ENCODE results near the gene FAM3C. TPM values are rescaled to one million over a fixed set of nuclear protein-coding genes. Genes with fewer than 3 reads are reported as not detected.
A peak's percentile ranks its signal among the peaks of the same experiment; 100 is the strongest.

Gene FAM3C
- total RNA-seq, 1 donor from 2014 or later, result 42.0 TPM

GRCh38 chr7:121344093-121344492, 52.0 kb downstream of the FAM3C start:
- Mint-ChIP-seq H3K9me3 (ENCODE audit: unreplicated experiment) (no peaks in the 10 kb centered on the region), H3K4me1 (ENCODE audit: unreplicated experiment) (peaks cover 32% of the 10 kb centered on the region), H3K4me3 (ENCODE audit: unreplicated experiment) (no peak overlapping the region), H3K36me3 (ENCODE audit: unreplicated experiment) (peaks cover 15% of the 10 kb centered on the region), H3K27me3 (ENCODE audit: unreplicated experiment) (no peaks in the 10 kb centered on the region), H3K27ac (ENCODE audit: unreplicated experiment) (peak overlapping the region; percentile 20)
- no peak for TF ChIP-seq CTCF (IDR thresholded peaks at IDR 0.05)
- no peak for DNase-seq (ENCODE audit: extremely low spot score, unreplicated experiment)

GRCh38 chr7:121343302-121343701, 52.8 kb downstream of the FAM3C start:
- no peak for TF ChIP-seq CTCF (IDR thresholded peaks at IDR 0.05)
- Mint-ChIP-seq H3K4me3 (ENCODE audit: unreplicated experiment) (no peak overlapping the region), H3K4me1 (ENCODE audit: unreplicated experiment) (peaks cover 32% of the 10 kb centered on the region), H3K36me3 (ENCODE audit: unreplicated experiment) (peaks cover 15% of the 10 kb centered on the region), H3K27me3 (ENCODE audit: unreplicated experiment) (no peaks in the 10 kb centered on the region), H3K9me3 (ENCODE audit: unreplicated experiment) (no peaks in the 10 kb centered on the region), H3K27ac (ENCODE audit: unreplicated experiment) (peak overlapping the region; percentile 20)
- no peak for DNase-seq (ENCODE audit: extremely low spot score, unreplicated experiment)

- H3K27me3 Mint-ChIP-seq (ENCODE audit: unreplicated experiment), result no peaks in the 10 kb centered on the region
Measured at GRCh38 chr7:121342631-121343030, 53.5 kb downstream of the FAM3C start.

GRCh38 chr7:121341933-121342332, 54.2 kb downstream of the FAM3C start:
- Mint-ChIP-seq H3K4me1 (ENCODE audit: unreplicated experiment) (peaks cover 39% of the 10 kb centered on the region), H3K4me3 (ENCODE audit: unreplicated experiment) (no peak overlapping the region), H3K9me3 (ENCODE audit: unreplicated experiment) (no peaks in the 10 kb centered on the region), H3K27ac (ENCODE audit: unreplicated experiment) (no peak overlapping the region), H3K27me3 (ENCODE audit: unreplicated experiment) (no peaks in the 10 kb centered on the region), H3K36me3 (ENCODE audit: unreplicated experiment) (peaks cover 8% of the 10 kb centered on the region)
- DNase-seq (ENCODE audit: extremely low spot score, unreplicated experiment), result no peak
- no peak for TF ChIP-seq CTCF (IDR thresholded peaks at IDR 0.05)

More at GRCh38 chr7:121342631-121343030, 53.5 kb downstream of the FAM3C start:
- H3K36me3 Mint-ChIP-seq (ENCODE audit: unreplicated experiment), result peaks cover 15% of the 10 kb centered on the region
- no peaks in the 10 kb centered on the region for H3K9me3 Mint-ChIP-seq (ENCODE audit: unreplicated experiment)
- DNase-seq (ENCODE audit: extremely low spot score, unreplicated experiment), result no peak
- TF ChIP-seq CTCF (IDR thresholded peaks at IDR 0.05), result no peak
- no peak overlapping the region for H3K27ac Mint-ChIP-seq (ENCODE audit: unreplicated experiment)
- peaks cover 34% of the 10 kb centered on the region for H3K4me1 Mint-ChIP-seq (ENCODE audit: unreplicated experiment)
- no peak overlapping the region for H3K4me3 Mint-ChIP-seq (ENCODE audit: unreplicated experiment)

GRCh38 chr7:121339082-121339481, 57.0 kb downstream of the FAM3C start:
- H3K36me3 Mint-ChIP-seq (ENCODE audit: unreplicated experiment), result peaks cover 7% of the 10 kb centered on the region
- peaks cover 33% of the 10 kb centered on the region for H3K4me1 Mint-ChIP-seq (ENCODE audit: unreplicated experiment)
- no peak overlapping the region for H3K4me3 Mint-ChIP-seq (ENCODE audit: unreplicated experiment)
- H3K27me3 Mint-ChIP-seq (ENCODE audit: unreplicated experiment), result no peaks in the 10 kb centered on the region
- TF ChIP-seq CTCF (IDR thresholded peaks at IDR 0.05), result no peak
- no peak for DNase-seq (ENCODE audit: extremely low spot score, unreplicated experiment)
- no peak overlapping the region for H3K27ac Mint-ChIP-seq (ENCODE audit: unreplicated experiment)
- no peaks in the 10 kb centered on the region for H3K9me3 Mint-ChIP-seq (ENCODE audit: unreplicated experiment)
